ENCODE results near the gene DR1. TPM values are rescaled to one million over a fixed set of nuclear protein-coding genes. Genes with fewer than 3 reads are reported as not detected.

DR1 gene
- total and polyA plus RNA-seq, 10 donors: 8.3 to 62.5 (median 50.3) TPM

DNA sequence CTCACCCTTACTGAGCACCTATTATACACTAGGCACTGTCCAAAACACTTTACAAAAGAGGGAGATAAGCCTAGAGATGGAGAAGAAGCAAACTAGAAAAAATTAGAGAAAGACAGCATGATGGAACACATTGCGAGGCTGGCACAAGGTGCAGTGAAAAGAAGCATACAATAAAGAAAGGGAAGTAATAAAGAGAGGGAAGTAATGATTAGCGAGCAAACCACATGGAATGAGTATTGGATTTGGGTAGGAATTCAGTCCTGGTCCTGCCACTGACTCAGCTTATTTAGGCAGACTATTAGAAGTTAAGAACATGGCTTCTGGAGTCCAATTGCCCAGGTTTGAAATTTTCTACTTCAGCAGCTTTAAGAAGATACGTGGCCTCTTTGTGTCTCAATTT is 69.6 kb downstream of the DR1 start:
- Histone ChIP-seq H3K27ac (peak overlapping the region in 1 of 8 donors; percentile 9), H3K4me3 (no peak overlapping the region), H3K36me3 (no peaks in the 10 kb centered on the region), H3K9me3 (no peaks in the 10 kb centered on the region), H3K27me3 (replicated peaks in 1 of 7) (peaks cover 0 to 10% (median 0%) of the 10 kb centered on the region in 7 donors), H3K4me1 (peaks cover 0 to 12% (median 3%) of the 10 kb centered on the region in 6 donors)
- TF ChIP-seq POLR2A (IDR thresholded peaks at IDR 0.05) (no peak), CTCF (IDR thresholded peaks at IDR 0.05 in 8 of 11, conservative IDR thresholded peaks at IDR 0.05 in 3 of 11) (no peak), POLR2AphosphoS5 (IDR thresholded peaks at IDR 0.05) (no peak)
- 60 to 72% (median 68%) methylated on average over 3 of the region's 3 CpGs for WGBS, 5 donors
- DNase-seq: no peak
- intact Hi-C loops (cut with DNase I; ENCODE audit: low total_unique reads): no loop called here

GRCh38 chr1:93416183-93416582 is 70.5 kb downstream of the DR1 start:
- 72 to 84% (median 81%) methylated on average over 2 of the region's 2 CpGs for WGBS, 5 donors
- TF ChIP-seq CTCF (IDR thresholded peaks at IDR 0.05 in 8 of 11, conservative IDR thresholded peaks at IDR 0.05 in 3 of 11) (no peak), POLR2AphosphoS5 (IDR thresholded peaks at IDR 0.05) (no peak), POLR2A (IDR thresholded peaks at IDR 0.05) (no peak)
- Histone ChIP-seq H3K4me3 (no peak overlapping the region), H3K9me3 (no peaks in the 10 kb centered on the region), H3K27ac (no peak overlapping the region), H3K36me3 (no peaks in the 10 kb centered on the region), H3K4me1 (peaks cover 0 to 12% (median 3%) of the 10 kb centered on the region in 6 donors), H3K27me3 (replicated peaks in 1 of 7) (peaks cover 0 to 10% (median 0%) of the 10 kb centered on the region in 7 donors)
- intact Hi-C loops (cut with DNase I; ENCODE audit: low total_unique reads): no loop called here
- no peak for DNase-seq

Small RNA genes within 50 kb of the gene (small RNA-seq; reads per million reads assigned to genes)
- 0 reads per million in 4 donors for gene RF00019

Other genes starting within 250 kb of the DR1 start
- 100 to 1,000 TPM in 1 of 7 donors, 10 to 100 TPM in 6; 49.2 to 102 (median 54.6) TPM for gene TMED5, start 165.5 kb upstream of the DR1 start, total RNA-seq
- gene TMED5, start 165.5 kb upstream of the DR1 start, polyA plus RNA-seq: 10 to 100 TPM; 11.1 to 16.8 (median 14.4) TPM
- 10 to 100 TPM in 6 of 7 donors, 1 to 10 TPM in 1; 9.5 to 18.2 (median 12.0) TPM for gene CCDC18, start 165.2 kb upstream of the DR1 start, total RNA-seq
- 10 to 100 TPM in 2 of 3 donors, 1 to 10 TPM in 1; 9.0 to 12.2 (median 10.3) TPM for gene CCDC18, start 165.2 kb upstream of the DR1 start, polyA plus RNA-seq
- 10 to 100 TPM in 1 of 7 donors, 1 to 10 TPM in 6; 4.7 to 10.0 (median 6.6) TPM for gene FNBP1L, start 102.2 kb downstream of the DR1 start, total RNA-seq
- 1 to 10 TPM; 1.5 to 2.2 (median 2.0) TPM for gene FNBP1L, start 102.2 kb downstream of the DR1 start, polyA plus RNA-seq